Tibial artery (tissue), 4 donors: ENCODE data around the gene NTM.

Experiments used
- DNase-seq, 2 donors: peaks; one replicate each; pipeline ENCODE4 v3.0.0-alpha.2; 2019
- H3K27ac ChIP-seq, 2 donors: fragments of 200-600 bp; sonication (generic) in 1 of 2; 1 replicate in 1 of 2; 2 replicates in 1 of 2; pipeline ENCODE4 v1.5.1; 2018 to 2019; ENCODE audit warnings: mild to moderate bottlenecking in 1 of 2
- H3K27me3 ChIP-seq, 2 donors: fragments of 200-600 bp; sonication (generic) in 1 of 2; one replicate each; pipeline versions ENCODE4 v1.5.1 to v1.6.0; 2016 to 2019
- H3K36me3 ChIP-seq, 3 donors: fragments of 200-600 bp; sonication (generic) in 2 of 3; one replicate each; pipeline ENCODE4 v1.5.1; 2016 to 2019; ENCODE audit warnings: mild to moderate bottlenecking in 2 of 3
- H3K4me1 ChIP-seq, 4 donors: fragments of 200-600 bp; sonication (generic) in 2 of 4; 1 replicate in 3 of 4; 2 replicates in 1 of 4; pipeline ENCODE4 v1.5.1; 2016 to 2019
- H3K4me3 ChIP-seq, 2 donors: fragments of 200-600 bp; sonication (generic) in 1 of 2; 1 replicate in 1 of 2; 2 replicates in 1 of 2; pipeline ENCODE4 v1.5.1; 2018 to 2019; ENCODE audit warnings: mild to moderate bottlenecking in 2 of 2
- H3K9me3 ChIP-seq, 3 donors: fragments of 200-600 bp; sonication (generic) in 1 of 3; one replicate each; pipeline ENCODE4 v1.5.1; 2016 to 2019
- intact Hi-C: fragments of 100-400 bp; cut with DNase I; formaldehyde crosslinking; loops from one replicate; pipeline ENCODE4 v1.15.0; 2023; ENCODE audit warnings: low total_unique reads
- TF ChIP-seq, protein P1 (sequence below), 2 experiments: fragments of 200-600 bp in 1 of 2; fragments of 450-650 bp in 1 of 2; IDR thresholded peaks; one replicate each; pipeline ENCODE4 v1.5.1; 2017 to 2019; ENCODE audit warnings: antibody characterized with exemption in 2 of 2, mild to moderate bottlenecking in 1 of 2, moderate library complexity in 1 of 2

NTM gene

GRCh38 chr11:131689049-131689925, 318.9 kb downstream of the NTM start:
- no peak for DNase-seq
- intact Hi-C loops: no loop called here
- Histone ChIP-seq H3K9me3 (no peaks in the 10 kb centered on the region), H3K27ac (no peak overlapping the region), H3K4me1 (peaks cover 0 to 9% (median 5%) of the 10 kb centered on the region in 4 donors), H3K27me3 (peaks cover 0 to 62% of the 10 kb centered on the region in 2 donors), H3K4me3 (no peak overlapping the region), H3K36me3 (no peaks in the 10 kb centered on the region)
- TF ChIP-seq, protein P1, sequence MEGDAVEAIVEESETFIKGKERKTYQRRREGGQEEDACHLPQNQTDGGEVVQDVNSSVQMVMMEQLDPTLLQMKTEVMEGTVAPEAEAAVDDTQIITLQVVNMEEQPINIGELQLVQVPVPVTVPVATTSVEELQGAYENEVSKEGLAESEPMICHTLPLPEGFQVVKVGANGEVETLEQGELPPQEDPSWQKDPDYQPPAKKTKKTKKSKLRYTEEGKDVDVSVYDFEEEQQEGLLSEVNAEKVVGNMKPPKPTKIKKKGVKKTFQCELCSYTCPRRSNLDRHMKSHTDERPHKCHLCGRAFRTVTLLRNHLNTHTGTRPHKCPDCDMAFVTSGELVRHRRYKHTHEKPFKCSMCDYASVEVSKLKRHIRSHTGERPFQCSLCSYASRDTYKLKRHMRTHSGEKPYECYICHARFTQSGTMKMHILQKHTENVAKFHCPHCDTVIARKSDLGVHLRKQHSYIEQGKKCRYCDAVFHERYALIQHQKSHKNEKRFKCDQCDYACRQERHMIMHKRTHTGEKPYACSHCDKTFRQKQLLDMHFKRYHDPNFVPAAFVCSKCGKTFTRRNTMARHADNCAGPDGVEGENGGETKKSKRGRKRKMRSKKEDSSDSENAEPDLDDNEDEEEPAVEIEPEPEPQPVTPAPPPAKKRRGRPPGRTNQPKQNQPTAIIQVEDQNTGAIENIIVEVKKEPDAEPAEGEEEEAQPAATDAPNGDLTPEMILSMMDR (IDR thresholded peaks at IDR 0.05): no peak

GRCh38 chr11:131690362-131690761, 319.9 kb downstream of the NTM start:
- H3K27ac ChIP-seq: no peak overlapping the region
- H3K27me3 ChIP-seq: peaks cover 0 to 51% of the 10 kb centered on the region in 2 donors
- DNase-seq: no peak
- TF ChIP-seq, protein P1 (IDR thresholded peaks at IDR 0.05): no peak
- intact Hi-C loops: no loop called here
- peaks cover 0 to 19% (median 13%) of the 10 kb centered on the region in 4 donors for H3K4me1 ChIP-seq
- no peaks in the 10 kb centered on the region for H3K36me3 ChIP-seq
- H3K9me3 ChIP-seq: no peaks in the 10 kb centered on the region
- H3K4me3 ChIP-seq: no peak overlapping the region

DNA sequence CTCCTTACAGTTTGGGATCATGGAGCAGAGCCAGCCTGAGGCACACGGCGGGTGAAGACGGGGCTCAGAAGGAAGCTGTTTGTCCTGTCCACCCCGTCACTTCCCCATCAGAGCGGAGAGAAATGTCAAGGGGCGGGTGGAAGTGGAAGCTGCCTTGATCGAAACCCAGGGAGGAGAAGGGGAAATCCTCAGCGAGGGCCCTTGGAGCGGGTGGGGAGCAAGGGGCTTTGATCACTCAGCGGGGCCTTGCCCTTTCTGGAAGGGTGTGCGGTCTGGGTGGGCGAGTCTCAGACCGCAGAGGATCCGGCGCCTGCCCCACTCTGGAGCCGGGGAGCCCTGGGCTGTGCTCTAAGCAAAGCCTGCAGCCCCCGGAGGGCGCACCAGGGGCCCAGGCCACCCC, 320.4 kb downstream of the NTM start:
- Histone ChIP-seq H3K4me1 (peaks cover 0 to 19% (median 13%) of the 10 kb centered on the region in 4 donors), H3K9me3 (no peaks in the 10 kb centered on the region), H3K36me3 (no peaks in the 10 kb centered on the region), H3K27me3 (peaks cover 0 to 50% of the 10 kb centered on the region in 2 donors), H3K27ac (no peak overlapping the region), H3K4me3 (no peak overlapping the region)
- TF ChIP-seq, protein P1 (IDR thresholded peaks at IDR 0.05): no peak
- intact Hi-C loops: no loop called here
- DNase-seq: no peak

DNA sequence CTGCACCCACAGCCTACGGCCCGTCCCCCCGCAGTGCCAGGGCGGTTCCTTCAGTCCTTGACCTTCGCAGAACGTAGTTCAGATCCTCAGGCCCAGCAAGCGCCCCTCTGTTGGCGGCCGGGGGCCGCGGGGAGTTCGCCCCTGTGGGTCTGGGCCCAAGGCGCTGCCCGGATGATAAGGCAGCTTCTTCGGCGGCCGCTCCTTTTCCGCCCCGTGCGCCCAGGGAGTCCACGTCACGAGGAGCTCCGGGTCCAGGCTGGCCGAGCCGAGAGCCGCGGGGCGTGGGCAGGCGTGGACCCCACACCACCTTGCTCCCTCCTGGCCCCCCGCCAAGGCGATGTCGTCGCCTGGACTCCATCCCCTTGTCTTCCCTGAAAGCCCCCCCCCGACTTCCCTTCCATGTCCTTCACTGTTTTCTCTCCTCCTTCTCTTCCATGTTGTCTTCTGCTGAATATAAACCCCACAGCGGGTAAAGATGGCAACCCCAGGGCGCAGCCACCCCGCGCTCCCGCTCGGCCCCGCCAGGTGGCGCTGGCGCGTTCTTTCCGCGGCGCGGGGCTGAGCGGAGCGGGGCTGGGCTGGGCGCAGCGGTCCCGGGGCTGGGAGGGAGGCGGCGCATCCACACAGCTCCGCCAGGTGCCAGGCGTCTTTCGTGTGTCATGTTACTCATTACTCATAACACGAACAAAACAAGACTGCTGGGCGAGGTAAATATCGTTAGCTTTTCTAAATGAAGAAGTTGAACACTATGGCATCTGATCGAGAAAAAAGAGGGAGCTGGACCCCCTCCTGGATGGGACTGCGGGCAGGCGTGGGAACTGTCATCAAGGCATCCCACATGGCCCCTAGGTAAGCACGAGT, 321.0 kb downstream of the NTM start:
- peaks cover 0 to 50% of the 10 kb centered on the region in 2 donors for H3K27me3 ChIP-seq
- intact Hi-C loops: no loop called here
- H3K36me3 ChIP-seq: no peaks in the 10 kb centered on the region
- DNase-seq: no peak
- H3K27ac ChIP-seq: no peak overlapping the region
- TF ChIP-seq, protein P1 (IDR thresholded peaks at IDR 0.05): peak in 1 of 2 experiments; percentile 36
- no peaks in the 10 kb centered on the region for H3K9me3 ChIP-seq
- peaks cover 0 to 19% (median 13%) of the 10 kb centered on the region in 4 donors for H3K4me1 ChIP-seq
- H3K4me3 ChIP-seq: no peak overlapping the region

GRCh38 chr11:131692151-131692550, 321.7 kb downstream of the NTM start:
- H3K36me3 ChIP-seq: no peaks in the 10 kb centered on the region
- H3K4me1 ChIP-seq: peaks cover 0 to 19% (median 13%) of the 10 kb centered on the region in 4 donors
- H3K27ac ChIP-seq: no peak overlapping the region
- no peak for DNase-seq
- no peaks in the 10 kb centered on the region for H3K9me3 ChIP-seq
- TF ChIP-seq, protein P1 (IDR thresholded peaks at IDR 0.05): no peak
- intact Hi-C loops: no loop called here
- peaks cover 0 to 44% of the 10 kb centered on the region in 2 donors for H3K27me3 ChIP-seq
- no peak overlapping the region for H3K4me3 ChIP-seq
